PFSK-1 (cell line): ENCODE data around the gene FRMD4A.

Experiments
- FOXP2 ChIP-seq: optimal IDR thresholded peaks from 2 replicates; pipeline ENCODE3; 2011; ENCODE audit warnings: borderline replicate concordance, control low read depth, inconsistent platforms; ENCODE audit not compliant: insufficient read depth; ENCODE audit errors: extremely low read length, extremely low read depth
- POLR2AphosphoS5 ChIP-seq: IDR thresholded peaks from 2 replicates; pipeline ENCODE4 v1.6.1; 2012; ENCODE audit warnings: low read depth, mild to moderate bottlenecking, control low read depth, low read length, moderate library complexity
- SIN3A ChIP-seq: IDR thresholded peaks from 2 replicates; pipeline ENCODE4 v1.6.1; 2012; ENCODE audit warnings: mild to moderate bottlenecking, low read length, moderate library complexity, borderline replicate concordance; ENCODE audit not compliant: insufficient read depth
- TAF1 ChIP-seq: IDR thresholded peaks from 2 replicates; pipeline ENCODE4 v1.6.1; 2012; ENCODE audit warnings: low read length, control low read depth, borderline replicate concordance; ENCODE audit not compliant: insufficient read depth
- TF ChIP-seq, protein P1 (sequence below), 2 experiments: IDR thresholded peaks; 2 replicates each; pipeline versions ENCODE4 v1.6.1 to v1.8.0; 2011 to 2012; ENCODE audit warnings: low read depth in 2 of 2, low read length in 2 of 2, control low read depth in 1 of 2, inconsistent platforms in 1 of 2, mild to moderate bottlenecking in 1 of 2, moderate library complexity in 1 of 2; ENCODE audit not compliant: insufficient read depth in 1 of 2

DNA sequence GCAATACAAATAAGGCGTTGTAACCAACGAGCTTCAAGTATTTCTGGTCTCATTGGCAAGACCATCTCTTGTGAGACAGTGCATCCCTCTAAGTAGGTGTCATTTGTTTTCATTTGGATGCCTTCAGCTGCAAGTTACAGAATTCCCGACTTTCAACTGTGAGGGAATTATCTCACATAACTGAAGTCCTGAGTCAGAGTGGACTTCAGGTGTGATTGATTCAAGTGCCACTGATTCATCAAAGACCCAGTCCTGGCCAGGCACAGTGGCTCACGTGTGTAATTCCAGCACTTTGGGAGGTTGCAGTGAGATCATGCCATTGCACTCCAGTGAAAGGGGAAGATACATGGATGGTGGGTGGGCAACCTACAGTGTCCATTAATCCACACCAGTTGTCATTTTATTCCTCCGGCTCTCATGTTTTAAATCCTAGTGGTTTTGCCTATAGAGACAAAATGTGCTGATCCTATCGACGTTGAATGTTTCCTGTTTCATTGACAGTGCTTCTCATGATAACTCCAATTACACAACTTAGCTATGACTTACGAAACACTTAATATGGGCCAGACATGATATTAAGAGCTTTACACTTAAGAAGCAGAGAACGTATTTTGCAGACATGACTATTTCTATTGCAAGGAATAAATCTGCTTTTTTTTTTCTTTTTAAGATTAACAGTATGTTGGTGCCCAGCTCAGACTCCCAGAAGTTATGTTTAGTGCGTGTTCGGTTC is 268.0 kb downstream of the FRMD4A start:
- no peak for TF ChIP-seq POLR2AphosphoS5
- TF ChIP-seq, protein P1, sequence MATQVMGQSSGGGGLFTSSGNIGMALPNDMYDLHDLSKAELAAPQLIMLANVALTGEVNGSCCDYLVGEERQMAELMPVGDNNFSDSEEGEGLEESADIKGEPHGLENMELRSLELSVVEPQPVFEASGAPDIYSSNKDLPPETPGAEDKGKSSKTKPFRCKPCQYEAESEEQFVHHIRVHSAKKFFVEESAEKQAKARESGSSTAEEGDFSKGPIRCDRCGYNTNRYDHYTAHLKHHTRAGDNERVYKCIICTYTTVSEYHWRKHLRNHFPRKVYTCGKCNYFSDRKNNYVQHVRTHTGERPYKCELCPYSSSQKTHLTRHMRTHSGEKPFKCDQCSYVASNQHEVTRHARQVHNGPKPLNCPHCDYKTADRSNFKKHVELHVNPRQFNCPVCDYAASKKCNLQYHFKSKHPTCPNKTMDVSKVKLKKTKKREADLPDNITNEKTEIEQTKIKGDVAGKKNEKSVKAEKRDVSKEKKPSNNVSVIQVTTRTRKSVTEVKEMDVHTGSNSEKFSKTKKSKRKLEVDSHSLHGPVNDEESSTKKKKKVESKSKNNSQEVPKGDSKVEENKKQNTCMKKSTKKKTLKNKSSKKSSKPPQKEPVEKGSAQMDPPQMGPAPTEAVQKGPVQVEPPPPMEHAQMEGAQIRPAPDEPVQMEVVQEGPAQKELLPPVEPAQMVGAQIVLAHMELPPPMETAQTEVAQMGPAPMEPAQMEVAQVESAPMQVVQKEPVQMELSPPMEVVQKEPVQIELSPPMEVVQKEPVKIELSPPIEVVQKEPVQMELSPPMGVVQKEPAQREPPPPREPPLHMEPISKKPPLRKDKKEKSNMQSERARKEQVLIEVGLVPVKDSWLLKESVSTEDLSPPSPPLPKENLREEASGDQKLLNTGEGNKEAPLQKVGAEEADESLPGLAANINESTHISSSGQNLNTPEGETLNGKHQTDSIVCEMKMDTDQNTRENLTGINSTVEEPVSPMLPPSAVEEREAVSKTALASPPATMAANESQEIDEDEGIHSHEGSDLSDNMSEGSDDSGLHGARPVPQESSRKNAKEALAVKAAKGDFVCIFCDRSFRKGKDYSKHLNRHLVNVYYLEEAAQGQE (IDR thresholded peaks at IDR 0.05; ENCODE audit: insufficient read depth in 1 of 2, low read depth in 2 of 2, low read length in 2 of 2) = no peak
- no peak for TF ChIP-seq TAF1
- no peak for TF ChIP-seq SIN3A
- TF ChIP-seq FOXP2 = no peak
